Activated CD4-positive, alpha-beta T cell treated with anti-CD3 and anti-CD28 coated beads for 36 hours (primary cell): ENCODE results near the gene GRIN1. TPM values are rescaled to one million over a fixed set of nuclear protein-coding genes. Genes with fewer than 3 reads are reported as not detected.

Experiments
- ATAC-seq: fragments of 200-7000 bp; cut with Tn5 transposase; one replicate; pipeline ENCODE4 v1.10.0; 2021; ENCODE audit warnings: mild to moderate bottlenecking, moderate library complexity
- CTCF ChIA-PET: fragments of 350-600 bp; sonication (Branson Sonifier 250); formaldehyde crosslinking; loops from one replicate; lab custom pipeline; 2021; ENCODE audit warnings: antibody characterized with exemption; lab: Charles Lee
- POLR2A ChIA-PET: fragments of 350-600 bp; sonication (Branson Sonifier 250); formaldehyde crosslinking; loops from one replicate; lab custom pipeline; 2021; ENCODE audit warnings: antibody characterized with exemption, inconsistent platforms; lab: Charles Lee
- DNase-seq: peaks from one replicate; pipeline ENCODE4 v3.0.0-alpha.2; 2020
- H3K27ac Mint-ChIP-seq: one replicate; pipeline ENCODE4 v1.8.0; 2021; ENCODE audit warnings: mixed read lengths
- H3K27me3 Mint-ChIP-seq: one replicate; pipeline ENCODE4 v1.8.0; 2021; ENCODE audit warnings: mixed read lengths
- H3K36me3 Mint-ChIP-seq: one replicate; pipeline ENCODE4 v1.8.0; 2021; ENCODE audit warnings: low read depth, mixed read lengths
- H3K4me1 Mint-ChIP-seq: one replicate; pipeline ENCODE4 v1.8.0; 2021; ENCODE audit warnings: mixed read lengths
- H3K4me3 Mint-ChIP-seq: one replicate; pipeline ENCODE4 v1.8.0; 2021; ENCODE audit warnings: mild to moderate bottlenecking, moderate library complexity, mixed read lengths
- H3K9me3 Mint-ChIP-seq: one replicate; pipeline ENCODE4 v1.8.0; 2021; ENCODE audit warnings: low read depth, mixed read lengths
- intact Hi-C, 2 experiments: fragments of 100-400 bp; cut with DNase I in 1 of 2; cut with micrococcal nuclease in 1 of 2; formaldehyde crosslinking; loops; one replicate each; pipeline versions ENCODE4 v1.14.2 to v1.15.1; 2022 to 2024; cut with DNase I, micrococcal nuclease
- total RNA-seq, 2 experiments: library from RNA; stranded (reverse); gene quantifications; one replicate each; pipeline ENCODE4 v1.2.3, GENCODE V29; 2021

The GRIN1 gene
- total RNA-seq, 2 experiments from 2014 or later: 0.14 TPM; not detected in 1

- Mint-ChIP-seq H3K27ac (no peak overlapping the region), H3K4me1 (peaks cover 11% of the 10 kb centered on the region), H3K4me3 (no peak overlapping the region), H3K36me3 (no peaks in the 10 kb centered on the region), H3K27me3 (peaks cover 42% of the 10 kb centered on the region), H3K9me3 (no peaks in the 10 kb centered on the region)
- intact Hi-C loops: no loop called here
- ChIA-PET POLR2A (no interaction called here), CTCF (no interaction called here)
- ATAC-seq (no peak), DNase-seq (no peak)
Measured at GRCh38 chr9:137160716-137161557, 22.0 kb downstream of the GRIN1 start.

- POLR2A ChIA-PET: no interaction called here
- ATAC-seq: no peak
- H3K27ac Mint-ChIP-seq: no peak overlapping the region
- no peaks in the 10 kb centered on the region for H3K9me3 Mint-ChIP-seq
- DNase-seq: no peak
- no peaks in the 10 kb centered on the region for H3K36me3 Mint-ChIP-seq
- H3K4me1 Mint-ChIP-seq: peaks cover 8% of the 10 kb centered on the region
- intact Hi-C loops: no loop called here
- no peak overlapping the region for H3K4me3 Mint-ChIP-seq
- peaks cover 41% of the 10 kb centered on the region for H3K27me3 Mint-ChIP-seq
- CTCF ChIA-PET: interaction anchor here (0.6 kb wide), 1 partner anchor 78 kb away, joined by 3 read pairs; no protein-coding TSS in a partner anchor
Measured at GRCh38 chr9:137161558-137162486, 22.9 kb downstream of the GRIN1 start.

GRCh38 chr9:137162505-137163364 is 23.8 kb downstream of the GRIN1 start:
- peaks cover 37% of the 10 kb centered on the region for H3K27me3 Mint-ChIP-seq
- ChIA-PET POLR2A (no interaction called here), CTCF (interaction anchor here (0.6 kb wide), 2 partner anchors 67 to 79 kb away, joined by 3 to 4 read pairs; no protein-coding TSS in a partner anchor)
- H3K36me3 Mint-ChIP-seq: no peaks in the 10 kb centered on the region
- H3K9me3 Mint-ChIP-seq: no peaks in the 10 kb centered on the region
- H3K4me3 Mint-ChIP-seq: no peak overlapping the region
- no peak overlapping the region for H3K27ac Mint-ChIP-seq
- H3K4me1 Mint-ChIP-seq: peaks cover 3% of the 10 kb centered on the region
- peak; percentile 34 for DNase-seq
- intact Hi-C loops: no loop called here
- ATAC-seq: peak; percentile 39

- ATAC-seq (no peak), DNase-seq (no peak)
- Mint-ChIP-seq H3K4me1 (peaks cover 3% of the 10 kb centered on the region), H3K9me3 (no peaks in the 10 kb centered on the region), H3K4me3 (no peak overlapping the region), H3K27ac (no peak overlapping the region), H3K27me3 (peaks cover 31% of the 10 kb centered on the region), H3K36me3 (no peaks in the 10 kb centered on the region)
- intact Hi-C loops: no loop called here
- ChIA-PET CTCF (no interaction called here), POLR2A (no interaction called here)
Measured at GRCh38 chr9:137163365-137163715, 24.4 kb downstream of the GRIN1 start.

GRCh38 chr9:137163805-137164204 is 24.9 kb downstream of the GRIN1 start:
- Mint-ChIP-seq H3K27ac (no peak overlapping the region), H3K4me3 (no peak overlapping the region), H3K9me3 (no peaks in the 10 kb centered on the region), H3K27me3 (peaks cover 32% of the 10 kb centered on the region), H3K36me3 (no peaks in the 10 kb centered on the region), H3K4me1 (peaks cover 3% of the 10 kb centered on the region)
- ATAC-seq (no peak), DNase-seq (no peak)
- ChIA-PET CTCF (no interaction called here), POLR2A (no interaction called here)
- intact Hi-C loops: no loop called here

GRCh38 chr9:137164370-137165249 is 25.7 kb downstream of the GRIN1 start:
- CTCF ChIA-PET: no interaction called here
- H3K27me3 Mint-ChIP-seq: peaks cover 28% of the 10 kb centered on the region
- no peak for DNase-seq
- intact Hi-C loops: no loop called here
- POLR2A ChIA-PET: no interaction called here
- no peaks in the 10 kb centered on the region for H3K9me3 Mint-ChIP-seq
- no peaks in the 10 kb centered on the region for H3K36me3 Mint-ChIP-seq
- H3K4me1 Mint-ChIP-seq: no peaks in the 10 kb centered on the region
- no peak overlapping the region for H3K4me3 Mint-ChIP-seq
- ATAC-seq: no peak
- H3K27ac Mint-ChIP-seq: no peak overlapping the region

- H3K27ac Mint-ChIP-seq: no peak overlapping the region
- H3K36me3 Mint-ChIP-seq: no peaks in the 10 kb centered on the region
- DNase-seq (no peak), ATAC-seq (no peak)
- H3K9me3 Mint-ChIP-seq: no peaks in the 10 kb centered on the region
- no peaks in the 10 kb centered on the region for H3K4me1 Mint-ChIP-seq
- H3K4me3 Mint-ChIP-seq: no peak overlapping the region
- intact Hi-C loops: no loop called here
- peaks cover 29% of the 10 kb centered on the region for H3K27me3 Mint-ChIP-seq
- POLR2A ChIA-PET: no interaction called here
- CTCF ChIA-PET: no interaction called here
Measured at GRCh38 chr9:137165250-137165836, 26.4 kb downstream of the GRIN1 start.

- Mint-ChIP-seq H3K36me3 (no peaks in the 10 kb centered on the region), H3K27ac (no peak overlapping the region), H3K4me3 (no peak overlapping the region), H3K27me3 (peaks cover 32% of the 10 kb centered on the region), H3K4me1 (no peaks in the 10 kb centered on the region), H3K9me3 (no peaks in the 10 kb centered on the region)
- DNase-seq (no peak), ATAC-seq (no peak)
- intact Hi-C loops: no loop called here
- ChIA-PET POLR2A (no interaction called here), CTCF (interaction anchor here (0.7 to 1.1 kb wide), 2 partner anchors 60 to 70 kb away, joined by 3 to 4 read pairs; no protein-coding TSS in a partner anchor)
Measured at GRCh38 chr9:137166380-137167229, 27.7 kb downstream of the GRIN1 start.

- Mint-ChIP-seq H3K9me3 (no peaks in the 10 kb centered on the region), H3K27ac (no peak overlapping the region), H3K4me3 (no peak overlapping the region), H3K27me3 (peaks cover 29% of the 10 kb centered on the region), H3K4me1 (no peaks in the 10 kb centered on the region), H3K36me3 (no peaks in the 10 kb centered on the region)
- CTCF ChIA-PET: no interaction called here
- ATAC-seq (no peak), DNase-seq (no peak)
- intact Hi-C loops: no loop called here
- POLR2A ChIA-PET: no interaction called here
Measured at GRCh38 chr9:137167277-137167746, 28.4 kb downstream of the GRIN1 start.
